ENCODE data around the gene SMIM21.

Gene SMIM21

DNA sequence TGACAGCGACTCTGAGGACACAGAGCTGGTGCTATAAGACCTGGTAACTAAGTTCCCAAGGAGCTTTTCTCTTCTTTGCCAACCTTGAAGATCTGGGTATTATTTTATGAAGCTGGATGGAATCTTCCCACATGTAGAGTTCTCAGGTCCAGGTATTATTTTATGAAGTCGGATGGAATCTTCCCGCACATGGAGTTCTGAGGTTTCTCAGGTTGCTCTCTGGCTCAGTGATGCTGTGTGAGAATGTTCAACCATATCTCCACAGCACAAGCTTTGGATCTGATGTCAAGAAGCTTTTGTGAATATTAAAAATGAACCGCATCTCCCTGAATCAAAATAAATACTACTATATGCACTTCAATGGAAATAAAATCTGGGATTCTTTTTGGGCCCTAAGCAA is at the start of gene SMIM21:
Gene SMIM21 (minus strand): TSS at position 101 of the 400 bp plus-strand sequence. CDS start 140 bp downstream, outside the sequence.
- Histone ChIP-seq H3K36me3 (replicated peaks) (no peaks in the 10 kb centered on the region), H3K9me3 (no peaks in the 10 kb centered on the region), H3K27me3 (ENCODE audit: low read depth) (no peaks in the 10 kb centered on the region), H3K4me3 (no peak within 1 kb of the TSS), H3K4me1 (no peaks in the 10 kb centered on the region)
- DNase-seq (ENCODE audit: low spot score in 2 of 2): no peak
- in situ Hi-C loops (cut with MboI; ENCODE audit: low sequenced_read_pairs): no loop called here

- H3K4me3 ChIP-seq: no peak overlapping the region
- H3K4me1 ChIP-seq: peaks cover 16% of the 10 kb centered on the region
- DNase-seq (ENCODE audit: low spot score in 2 of 2): peak in 1 of 2 experiments; percentile 3
- H3K36me3 ChIP-seq (replicated peaks): no peaks in the 10 kb centered on the region
- H3K27me3 ChIP-seq (ENCODE audit: low read depth): no peaks in the 10 kb centered on the region
- in situ Hi-C loops (cut with MboI; ENCODE audit: low sequenced_read_pairs): loop anchor here (25.0 kb wide), 1 partner anchor 288 kb away; no protein-coding TSS in a partner anchor
- no peaks in the 10 kb centered on the region for H3K9me3 ChIP-seq
Observed at GRCh38 chr18:75475228-75475627, 47.7 kb upstream of the SMIM21 start.

DNA sequence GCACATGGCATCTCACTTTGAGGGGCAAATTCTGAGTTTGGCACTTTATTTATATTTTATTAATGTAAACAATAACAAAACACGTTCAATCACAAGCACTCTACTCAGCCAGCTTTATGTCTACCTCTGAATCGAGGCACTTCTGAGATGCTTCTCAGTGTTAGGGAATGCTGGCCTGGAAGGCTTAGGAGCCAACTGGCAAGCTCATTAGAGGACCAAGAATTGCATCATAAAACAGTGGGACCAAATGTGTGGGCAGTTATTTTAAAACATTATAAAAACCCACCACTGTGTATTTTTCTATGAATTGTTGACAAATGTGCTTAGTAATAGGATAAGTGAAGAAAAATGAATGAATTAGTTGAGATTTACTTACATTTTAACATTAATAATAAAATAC is 46.8 kb upstream of the SMIM21 start:
- Histone ChIP-seq H3K4me3 (no peak overlapping the region), H3K36me3 (replicated peaks) (no peaks in the 10 kb centered on the region), H3K9me3 (no peaks in the 10 kb centered on the region), H3K4me1 (peaks cover 16% of the 10 kb centered on the region), H3K27me3 (ENCODE audit: low read depth) (no peaks in the 10 kb centered on the region)
- in situ Hi-C loops (cut with MboI; ENCODE audit: low sequenced_read_pairs): loop anchor here (25.0 kb wide), 1 partner anchor 88 kb away; no protein-coding TSS in a partner anchor
- DNase-seq (ENCODE audit: low spot score in 2 of 2): no peak

- no peak for DNase-seq (ENCODE audit: low spot score in 2 of 2)
- in situ Hi-C loops (cut with MboI; ENCODE audit: low sequenced_read_pairs): loop anchor here (25.0 kb wide), 1 partner anchor 89 kb away; no protein-coding TSS in a partner anchor
Observed at GRCh38 chr18:75473316-75473715, 45.8 kb upstream of the SMIM21 start.

DNA sequence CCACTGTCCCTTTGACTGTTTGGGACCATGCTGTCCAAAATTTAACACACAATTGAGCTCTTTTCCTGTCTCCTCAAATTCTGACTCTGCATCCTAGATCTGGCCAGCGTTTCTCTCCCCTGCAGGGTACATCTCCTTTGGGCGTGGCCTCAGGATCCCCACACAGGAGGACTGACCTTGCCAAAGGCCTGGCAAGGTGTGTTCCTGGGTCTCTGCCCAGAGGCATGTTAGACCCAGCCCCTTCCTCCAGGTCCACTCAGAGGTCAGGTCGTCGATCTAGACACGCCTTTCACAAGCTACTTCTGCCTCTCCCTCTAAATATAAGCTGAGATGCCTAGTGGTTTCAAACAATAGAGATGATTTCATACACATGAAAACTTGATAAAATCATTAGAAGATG is 45.4 kb upstream of the SMIM21 start:
- H3K9me3 ChIP-seq: no peaks in the 10 kb centered on the region
- DNase-seq (ENCODE audit: low spot score in 2 of 2): no peak
- peaks cover 10% of the 10 kb centered on the region for H3K4me1 ChIP-seq
- H3K36me3 ChIP-seq (replicated peaks): no peaks in the 10 kb centered on the region
- no peak overlapping the region for H3K4me3 ChIP-seq
- no peaks in the 10 kb centered on the region for H3K27me3 ChIP-seq (ENCODE audit: low read depth)
- in situ Hi-C loops (cut with MboI; ENCODE audit: low sequenced_read_pairs): loop anchor here (25.0 kb wide), 1 partner anchor 89 kb away; no protein-coding TSS in a partner anchor

More at GRCh38 chr18:75473316-75473715, 45.8 kb upstream of the SMIM21 start:
- peaks cover 10% of the 10 kb centered on the region for H3K4me1 ChIP-seq
- H3K36me3 ChIP-seq (replicated peaks): no peaks in the 10 kb centered on the region
- no peaks in the 10 kb centered on the region for H3K27me3 ChIP-seq (ENCODE audit: low read depth)
- no peak overlapping the region for H3K4me3 ChIP-seq
- H3K9me3 ChIP-seq: no peaks in the 10 kb centered on the region

DNA sequence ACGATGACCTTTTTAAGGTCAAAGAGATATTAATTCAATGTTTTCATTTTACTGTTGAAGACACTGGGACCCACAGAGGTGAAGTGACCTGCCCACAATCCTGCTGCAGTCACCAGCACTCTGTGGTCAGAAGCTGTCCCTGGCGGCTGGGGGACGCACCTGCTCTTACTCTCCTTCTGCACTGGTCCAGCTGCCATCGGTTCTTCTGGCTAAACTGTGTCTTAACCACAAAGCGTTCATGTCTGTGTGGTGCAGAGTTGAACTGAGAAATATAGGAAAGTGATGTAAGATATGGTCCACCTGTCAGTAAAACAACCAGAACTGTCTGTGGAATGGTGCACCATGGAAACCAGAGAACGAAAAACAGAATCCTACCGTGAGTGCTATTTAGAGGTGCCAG is 44.9 kb upstream of the SMIM21 start:
- Histone ChIP-seq H3K4me1 (peaks cover 10% of the 10 kb centered on the region), H3K27me3 (ENCODE audit: low read depth) (no peaks in the 10 kb centered on the region), H3K9me3 (no peaks in the 10 kb centered on the region), H3K36me3 (replicated peaks) (no peaks in the 10 kb centered on the region), H3K4me3 (no peak overlapping the region)
- no peak for DNase-seq (ENCODE audit: low spot score in 2 of 2)
- in situ Hi-C loops (cut with MboI; ENCODE audit: low sequenced_read_pairs): loop anchor here (25.0 kb wide), 1 partner anchor 90 kb away; no protein-coding TSS in a partner anchor

DNA sequence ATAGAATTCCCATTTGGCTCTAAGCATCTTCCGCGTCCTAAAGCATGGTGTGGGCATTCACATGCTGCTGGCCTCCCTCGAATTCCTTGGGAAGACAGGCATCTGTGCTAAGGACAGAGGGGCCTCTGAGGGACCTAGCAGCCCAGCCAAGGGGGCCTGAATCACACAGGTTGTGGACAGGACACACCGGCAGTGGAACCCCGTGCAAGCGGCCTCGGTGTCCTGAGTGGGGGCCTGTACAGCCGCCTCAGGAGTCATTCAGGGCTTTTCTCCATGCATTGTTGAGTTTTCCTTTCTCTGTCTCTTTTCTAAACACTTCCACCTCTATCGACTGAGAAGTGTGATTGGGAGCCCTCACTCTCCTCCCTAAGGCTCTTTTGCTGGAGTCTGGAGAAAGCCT is 44.3 kb upstream of the SMIM21 start:
- H3K27me3 ChIP-seq (ENCODE audit: low read depth): no peaks in the 10 kb centered on the region
- no peaks in the 10 kb centered on the region for H3K36me3 ChIP-seq (replicated peaks)
- peaks cover 10% of the 10 kb centered on the region for H3K4me1 ChIP-seq
- no peak for DNase-seq (ENCODE audit: low spot score in 2 of 2)
- in situ Hi-C loops (cut with MboI; ENCODE audit: low sequenced_read_pairs): loop anchor here (25.0 kb wide), 1 partner anchor 90 kb away; no protein-coding TSS in a partner anchor
- H3K9me3 ChIP-seq: no peaks in the 10 kb centered on the region
- H3K4me3 ChIP-seq: no peak overlapping the region

GRCh38 chr18:75467851-75468250 is 40.3 kb upstream of the SMIM21 start:
- Histone ChIP-seq H3K9me3 (no peaks in the 10 kb centered on the region), H3K4me3 (no peak overlapping the region), H3K4me1 (no peaks in the 10 kb centered on the region), H3K36me3 (replicated peaks) (no peaks in the 10 kb centered on the region), H3K27me3 (ENCODE audit: low read depth) (no peaks in the 10 kb centered on the region)
- DNase-seq (ENCODE audit: low spot score in 2 of 2): no peak
- in situ Hi-C loops (cut with MboI; ENCODE audit: low sequenced_read_pairs): loop anchor here (25.0 kb wide), 1 partner anchor 94 kb away; no protein-coding TSS in a partner anchor

GRCh38 chr18:75467281-75467795 is 39.8 kb upstream of the SMIM21 start:
- in situ Hi-C loops (cut with MboI; ENCODE audit: low sequenced_read_pairs): loop anchor here (25.0 kb wide), 1 partner anchor 95 kb away; no protein-coding TSS in a partner anchor
- no peak for DNase-seq (ENCODE audit: low spot score in 2 of 2)
- Histone ChIP-seq H3K4me3 (no peak overlapping the region), H3K4me1 (no peaks in the 10 kb centered on the region), H3K36me3 (replicated peaks) (no peaks in the 10 kb centered on the region), H3K9me3 (no peaks in the 10 kb centered on the region), H3K27me3 (ENCODE audit: low read depth) (no peaks in the 10 kb centered on the region)

DNA sequence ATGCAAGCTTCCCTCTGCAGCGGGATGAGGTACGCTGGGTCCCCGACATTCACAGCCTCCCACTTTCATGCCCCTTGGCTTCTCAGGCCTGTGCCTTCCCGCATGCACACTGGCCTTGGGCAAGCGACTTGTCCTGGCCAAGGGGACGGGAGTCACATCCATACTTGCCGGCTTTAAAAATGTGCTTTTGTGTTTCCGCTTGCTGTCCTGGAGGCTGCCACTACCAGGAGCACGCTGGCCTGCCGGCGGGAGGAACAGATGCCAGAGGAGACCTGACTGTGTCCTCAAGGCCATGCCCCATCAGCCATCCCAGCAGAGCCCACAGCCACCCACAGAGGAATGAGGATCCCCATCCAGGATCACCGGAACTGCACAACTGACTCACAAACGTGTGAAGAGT is 36.9 kb upstream of the SMIM21 start:
- no peak for DNase-seq (ENCODE audit: low spot score in 2 of 2)
- no peaks in the 10 kb centered on the region for H3K27me3 ChIP-seq (ENCODE audit: low read depth)
- in situ Hi-C loops (cut with MboI; ENCODE audit: low sequenced_read_pairs): loop anchor here (25.0 kb wide), 1 partner anchor 98 kb away; no protein-coding TSS in a partner anchor

GRCh38 chr18:75462178-75462832 is 34.8 kb upstream of the SMIM21 start:
- no peak for DNase-seq (ENCODE audit: low spot score in 2 of 2)
- Histone ChIP-seq H3K4me3 (no peak overlapping the region), H3K36me3 (replicated peaks) (no peaks in the 10 kb centered on the region), H3K27me3 (ENCODE audit: low read depth) (no peaks in the 10 kb centered on the region), H3K9me3 (no peaks in the 10 kb centered on the region), H3K4me1 (no peaks in the 10 kb centered on the region)
- in situ Hi-C loops (cut with MboI; ENCODE audit: low sequenced_read_pairs): loop anchor here (25.0 kb wide), 1 partner anchor 100 kb away; no protein-coding TSS in a partner anchor

More for the DNA sequence above, 36.9 kb upstream of the SMIM21 start:
- Histone ChIP-seq H3K9me3 (no peaks in the 10 kb centered on the region), H3K4me3 (no peak overlapping the region), H3K4me1 (no peaks in the 10 kb centered on the region), H3K36me3 (replicated peaks) (no peaks in the 10 kb centered on the region)

DNA sequence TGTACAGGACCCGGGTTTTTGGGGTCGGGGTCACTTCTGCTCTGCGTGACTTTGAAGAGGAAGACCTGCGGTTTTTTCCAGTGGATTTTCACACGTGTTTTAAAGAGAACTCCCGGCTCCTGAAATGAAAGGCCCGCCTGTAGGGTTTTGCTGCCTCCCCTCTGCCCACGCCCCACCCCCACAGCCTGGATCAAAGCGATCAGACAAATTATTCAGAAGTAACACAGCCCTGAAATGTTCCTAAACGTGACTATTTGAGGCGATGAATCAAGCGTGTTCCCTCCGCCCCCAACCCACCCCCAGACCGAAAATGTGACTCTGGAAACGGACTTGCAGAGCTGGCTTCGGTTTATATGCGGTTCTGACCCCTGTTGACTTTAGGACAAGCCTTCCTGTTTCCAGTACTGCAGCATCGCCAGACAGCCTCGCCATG is 28.7 kb upstream of the SMIM21 start:
- Histone ChIP-seq H3K9me3 (no peaks in the 10 kb centered on the region), H3K27me3 (ENCODE audit: low read depth) (no peaks in the 10 kb centered on the region), H3K36me3 (replicated peaks) (no peaks in the 10 kb centered on the region), H3K4me3 (no peak overlapping the region), H3K4me1 (no peaks in the 10 kb centered on the region)
- in situ Hi-C loops (cut with MboI; ENCODE audit: low sequenced_read_pairs): loop anchor here (25.0 kb wide), 1 partner anchor 106 kb away; no protein-coding TSS in a partner anchor
- DNase-seq (ENCODE audit: low spot score in 2 of 2): no peak

GRCh38 chr18:75455249-75456198 is 28.0 kb upstream of the SMIM21 start:
- DNase-seq (ENCODE audit: low spot score in 2 of 2): no peak
- in situ Hi-C loops (cut with MboI; ENCODE audit: low sequenced_read_pairs): loop anchor here (25.0 kb wide), 1 partner anchor 107 kb away; no protein-coding TSS in a partner anchor
- no peaks in the 10 kb centered on the region for H3K4me1 ChIP-seq
- no peaks in the 10 kb centered on the region for H3K9me3 ChIP-seq
- no peaks in the 10 kb centered on the region for H3K36me3 ChIP-seq (replicated peaks)
- no peaks in the 10 kb centered on the region for H3K27me3 ChIP-seq (ENCODE audit: low read depth)
- H3K4me3 ChIP-seq: no peak overlapping the region

Data from HAP-1 (cell line).